Measurements from ENCODE around the gene OR9K2.

DNA sequence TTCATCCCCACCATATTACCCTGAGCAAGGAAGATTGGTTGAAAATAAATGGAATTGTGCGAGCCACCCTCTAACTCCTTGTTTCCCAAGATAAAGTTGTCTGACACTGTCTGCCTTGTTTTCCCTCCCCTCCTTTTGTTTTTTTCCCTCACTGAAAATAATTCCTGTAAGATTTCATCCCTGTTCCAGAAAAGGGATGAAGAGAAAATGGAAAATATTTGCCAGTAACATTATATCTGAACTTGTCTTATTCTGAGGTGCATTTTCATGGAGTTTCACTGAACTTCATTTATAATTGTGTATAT lies 17.3 kb downstream of the OR9K2 start:
- TF ChIP-seq POLR2A (IDR thresholded peaks at IDR 0.05; ENCODE audit: low read depth, low read length): no peak
- TF ChIP-seq, protein P1, sequence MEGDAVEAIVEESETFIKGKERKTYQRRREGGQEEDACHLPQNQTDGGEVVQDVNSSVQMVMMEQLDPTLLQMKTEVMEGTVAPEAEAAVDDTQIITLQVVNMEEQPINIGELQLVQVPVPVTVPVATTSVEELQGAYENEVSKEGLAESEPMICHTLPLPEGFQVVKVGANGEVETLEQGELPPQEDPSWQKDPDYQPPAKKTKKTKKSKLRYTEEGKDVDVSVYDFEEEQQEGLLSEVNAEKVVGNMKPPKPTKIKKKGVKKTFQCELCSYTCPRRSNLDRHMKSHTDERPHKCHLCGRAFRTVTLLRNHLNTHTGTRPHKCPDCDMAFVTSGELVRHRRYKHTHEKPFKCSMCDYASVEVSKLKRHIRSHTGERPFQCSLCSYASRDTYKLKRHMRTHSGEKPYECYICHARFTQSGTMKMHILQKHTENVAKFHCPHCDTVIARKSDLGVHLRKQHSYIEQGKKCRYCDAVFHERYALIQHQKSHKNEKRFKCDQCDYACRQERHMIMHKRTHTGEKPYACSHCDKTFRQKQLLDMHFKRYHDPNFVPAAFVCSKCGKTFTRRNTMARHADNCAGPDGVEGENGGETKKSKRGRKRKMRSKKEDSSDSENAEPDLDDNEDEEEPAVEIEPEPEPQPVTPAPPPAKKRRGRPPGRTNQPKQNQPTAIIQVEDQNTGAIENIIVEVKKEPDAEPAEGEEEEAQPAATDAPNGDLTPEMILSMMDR (conservative IDR thresholded peaks at IDR 0.05; ENCODE audit: low read depth, low read length): no peak
- TF ChIP-seq MXI1 (IDR thresholded peaks at IDR 0.05; ENCODE audit: borderline replicate concordance, low read depth, low read length): no peak
- no peak for TF ChIP-seq SMC3 (IDR thresholded peaks at IDR 0.05; ENCODE audit: low read depth, low read length)
- no peak for TF ChIP-seq RAD21 (IDR thresholded peaks at IDR 0.05; ENCODE audit: low read length)
- TF ChIP-seq, protein P2, sequence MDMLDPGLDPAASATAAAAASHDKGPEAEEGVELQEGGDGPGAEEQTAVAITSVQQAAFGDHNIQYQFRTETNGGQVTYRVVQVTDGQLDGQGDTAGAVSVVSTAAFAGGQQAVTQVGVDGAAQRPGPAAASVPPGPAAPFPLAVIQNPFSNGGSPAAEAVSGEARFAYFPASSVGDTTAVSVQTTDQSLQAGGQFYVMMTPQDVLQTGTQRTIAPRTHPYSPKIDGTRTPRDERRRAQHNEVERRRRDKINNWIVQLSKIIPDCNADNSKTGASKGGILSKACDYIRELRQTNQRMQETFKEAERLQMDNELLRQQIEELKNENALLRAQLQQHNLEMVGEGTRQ (IDR thresholded peaks at IDR 0.05; ENCODE audit: low read depth, low read length): no peak
- TF ChIP-seq RFX5 (IDR thresholded peaks at IDR 0.05; ENCODE audit: low read depth, low read length): no peak
